Neural progenitor cell (in vitro differentiated cells): Measurements from ENCODE around the gene SERAC1.

ENCODE experiments used
- CTCF ChIP-seq: fragments of 200-600 bp; sonication (generic); IDR thresholded peaks from 2 replicates; pipeline ENCODE4 v1.5.1; 2017; ENCODE audit warnings: antibody characterized with exemption, mild to moderate bottlenecking
- EZH2phosphoT487 ChIP-seq: fragments of 200-600 bp; sonication (generic); IDR thresholded peaks from 2 replicates; pipeline ENCODE4 v1.6.1; 2017; ENCODE audit warnings: antibody characterized with exemption

- TF ChIP-seq CTCF = no peak
- TF ChIP-seq EZH2phosphoT487 = no peak
These were observed 86.5 kb downstream of the SERAC1 start for GRCh38 chr6:158081657-158081935.
